HG03439 (cell line): Measurements from ENCODE around the gene OTUB1.

Experiments used
- ATAC-seq: cut with Tn5 transposase; IDR thresholded peaks from one replicate; pipeline ENCODE4 v1.9.1; 2021; ENCODE audit warnings: mild to moderate bottlenecking, moderate library complexity; ENCODE audit not compliant: unreplicated experiment

The OTUB1 gene

GRCh38 chr11:64022125-64022784 lies 36.0 kb downstream of the OTUB1 start:
- no peak for ATAC-seq

GRCh38 chr11:64023712-64024710 lies 37.8 kb downstream of the OTUB1 start:
- ATAC-seq, result no peak

GRCh38 chr11:64025205-64025604 lies 39.0 kb downstream of the OTUB1 start:
- no peak for ATAC-seq

- ATAC-seq, result no peak
These were observed 40.5 kb downstream of the OTUB1 start for GRCh38 chr11:64026575-64027205.

GRCh38 chr11:64027651-64028397 lies 41.6 kb downstream of the OTUB1 start:
- ATAC-seq, result no peak

- no peak for ATAC-seq
These were observed 42.3 kb downstream of the OTUB1 start for GRCh38 chr11:64028398-64029115.

GRCh38 chr11:64029773-64030172 lies 43.5 kb downstream of the OTUB1 start:
- ATAC-seq, result no peak

GRCh38 chr11:64031001-64031400 lies 44.8 kb downstream of the OTUB1 start:
- ATAC-seq, result no peak

- no peak for ATAC-seq
These were observed 45.8 kb downstream of the OTUB1 start for GRCh38 chr11:64032050-64032449.

GRCh38 chr11:64034411-64034811 lies 48.2 kb downstream of the OTUB1 start:
- ATAC-seq, result no peak

GRCh38 chr11:64035081-64035524 lies 48.9 kb downstream of the OTUB1 start:
- ATAC-seq, result no peak

GRCh38 chr11:64035576-64035975 lies 49.3 kb downstream of the OTUB1 start, which contains the start of gene FLRT1:
Gene FLRT1 (plus strand): TSS chr11:64035931. CDS start chr11:64116268, 80,337 bp downstream.
- no peak for ATAC-seq

GRCh38 chr11:64036087-64037026 lies 50.1 kb downstream of the OTUB1 start:
- no peak for ATAC-seq

GRCh38 chr11:64037027-64037634 lies 50.9 kb downstream of the OTUB1 start:
- ATAC-seq, result no peak

- no peak for ATAC-seq
These were observed 52.3 kb downstream of the OTUB1 start for GRCh38 chr11:64038500-64038899.

- ATAC-seq, result no peak
These were observed 52.9 kb downstream of the OTUB1 start for GRCh38 chr11:64039012-64039665.

- no peak for ATAC-seq
These were observed 54.6 kb downstream of the OTUB1 start for GRCh38 chr11:64040684-64041322.
